ENCODE data around the gene SKAP2.

The SKAP2 gene

GRCh38 chr7:26760501-26760900, 103.9 kb downstream of the SKAP2 start:
- TF ChIP-seq CTCF (IDR thresholded peaks at IDR 0.05; ENCODE audit: extremely low read depth, missing control alignments): no peak
- DNase-seq (ENCODE audit: low spot score): no peak

DNA sequence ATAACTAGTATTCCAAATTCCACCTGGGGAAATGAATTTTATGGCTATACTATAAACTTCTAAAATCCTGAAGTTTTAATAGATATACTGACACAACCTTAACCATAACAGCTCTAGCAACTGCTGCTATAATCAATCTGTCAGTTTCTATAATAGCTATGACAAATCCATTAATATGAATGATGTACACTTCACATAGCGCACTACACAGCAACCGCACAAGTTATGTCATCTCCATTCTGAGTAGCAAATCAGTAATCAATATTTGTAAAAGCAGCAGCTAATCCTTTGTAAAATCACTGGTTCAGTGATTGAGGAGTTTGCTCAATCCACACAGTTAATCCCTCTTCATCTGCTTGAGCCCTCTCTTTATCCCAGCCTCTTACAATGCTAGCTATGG, 105.3 kb downstream of the SKAP2 start:
- DNase-seq (ENCODE audit: low spot score): no peak
- TF ChIP-seq CTCF (IDR thresholded peaks at IDR 0.05; ENCODE audit: extremely low read depth, missing control alignments): no peak

- no peak for TF ChIP-seq CTCF (IDR thresholded peaks at IDR 0.05; ENCODE audit: extremely low read depth, missing control alignments)
- no peak for DNase-seq (ENCODE audit: low spot score)
These were observed 121.2 kb downstream of the SKAP2 start for GRCh38 chr7:26743205-26743604.

GRCh38 chr7:26735976-26736600, 128.3 kb downstream of the SKAP2 start:
- no peak for DNase-seq (ENCODE audit: low spot score)
- TF ChIP-seq CTCF (IDR thresholded peaks at IDR 0.05; ENCODE audit: extremely low read depth, missing control alignments): no peak

DNA sequence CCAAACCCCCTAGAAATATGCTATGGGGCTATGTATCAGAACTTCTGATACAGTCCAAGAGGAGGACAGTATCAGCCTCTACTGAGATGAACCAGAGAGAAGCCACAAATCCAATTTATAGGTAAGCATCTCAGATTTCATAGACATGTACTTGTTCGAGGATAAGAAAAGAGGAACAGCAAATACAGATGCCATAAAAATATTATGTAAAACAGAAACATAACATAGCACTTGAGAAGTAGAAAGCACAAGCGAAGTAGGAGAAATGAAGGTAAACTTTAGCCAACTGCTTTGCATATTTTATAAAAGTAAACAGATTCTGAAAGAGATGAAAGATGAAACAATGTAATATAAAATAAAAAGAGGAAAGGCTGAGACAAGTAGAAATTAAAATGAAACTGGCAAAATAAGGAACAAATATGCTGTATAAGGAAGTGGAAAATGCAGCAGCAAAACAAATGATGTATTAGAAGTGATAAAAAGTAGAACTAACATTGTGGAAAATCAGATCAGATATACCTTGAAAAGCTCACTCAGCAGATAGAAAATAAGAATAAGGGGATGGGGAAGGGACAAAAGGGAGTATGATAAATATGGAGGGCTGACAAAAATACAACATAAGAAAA, 135.1 kb downstream of the SKAP2 start:
- TF ChIP-seq CTCF (IDR thresholded peaks at IDR 0.05; ENCODE audit: extremely low read depth, missing control alignments): no peak
- no peak for DNase-seq (ENCODE audit: low spot score)

- no peak for TF ChIP-seq CTCF (IDR thresholded peaks at IDR 0.05; ENCODE audit: extremely low read depth, missing control alignments)
- DNase-seq (ENCODE audit: low spot score): no peak
These were observed 138.3 kb downstream of the SKAP2 start for GRCh38 chr7:26726051-26726450.

GRCh38 chr7:26724795-26725194, 139.6 kb downstream of the SKAP2 start:
- TF ChIP-seq CTCF (IDR thresholded peaks at IDR 0.05; ENCODE audit: extremely low read depth, missing control alignments): no peak
- no peak for DNase-seq (ENCODE audit: low spot score)

Data from GM20000 (cell line).